Small intestine (tissue), 7 donors: Measurements from ENCODE around the gene AUTS2. TPM values are rescaled to one million over a fixed set of nuclear protein-coding genes. Genes with fewer than 3 reads are reported as not detected.

ENCODE experiments used
- DNase-seq, 2 donors: peaks; one replicate each; pipeline versions ENCODE4 v3.0.0 to v3.0.0-alpha.2; 2013
- FAIRE-seq: peaks from 2 replicates; lab custom pipeline; 2012; peaks lifted over from hg19 to GRCh38; lab: Jason Lieb, UNC
- H3K27ac ChIP-seq, 3 donors: one replicate each; pipeline ENCODE4 v1.5.1; 2013; ENCODE audit warnings: low read length in 2 of 3, mild to moderate bottlenecking in 2 of 3, control low read depth in 1 of 3, inconsistent platforms in 1 of 3, low read depth in 1 of 3, moderate library complexity in 1 of 3
- H3K27me3 ChIP-seq, 3 donors: one replicate each; pipeline ENCODE4 v1.6.1; 2013; ENCODE audit warnings: low read length in 3 of 3, inconsistent platforms in 1 of 3; ENCODE audit not compliant: control insufficient read depth in 3 of 3, insufficient read depth in 3 of 3
- H3K36me3 ChIP-seq, 3 donors: one replicate each; pipeline ENCODE4 v1.6.1; 2013; ENCODE audit warnings: low read length in 3 of 3, inconsistent platforms in 1 of 3, low read depth in 1 of 3, mild to moderate bottlenecking in 1 of 3, moderate library complexity in 1 of 3; ENCODE audit not compliant: control insufficient read depth in 3 of 3, insufficient read depth in 2 of 3
- H3K4me1 ChIP-seq, 3 donors: one replicate each; pipeline ENCODE4 v1.6.1; 2013; ENCODE audit warnings: low read length in 2 of 3, inconsistent platforms in 1 of 3, low read depth in 1 of 3, mild to moderate bottlenecking in 1 of 3, moderate library complexity in 1 of 3; ENCODE audit not compliant: control insufficient read depth in 3 of 3, insufficient read depth in 2 of 3
- H3K4me3 ChIP-seq, 3 donors: one replicate each; pipeline ENCODE4 v1.5.1; 2013; ENCODE audit warnings: low read length in 3 of 3, control low read depth in 1 of 3, inconsistent platforms in 1 of 3, low read depth in 1 of 3, mild to moderate bottlenecking in 1 of 3, moderate library complexity in 1 of 3
- H3K9me3 ChIP-seq, 2 donors: one replicate each; pipeline ENCODE4 v1.6.1; 2013; ENCODE audit warnings: low read depth in 1 of 2, low read length in 1 of 2; ENCODE audit not compliant: control insufficient read depth in 2 of 2, insufficient read depth in 1 of 2
- WGBS, 3 donors: extraction: QIAGEN DNeasy Blood & Tissue Kit; methylation state at CpG; one replicate each; pipeline ENCODE4 v1.1.7; 2013; 5-methylcytosine and 5-hydroxymethylcytosine counted together
- polyA plus RNA-seq, 4 donors: library from polyadenylated mRNA; stranded (reverse) in 3 of 4; unstranded in 1 of 4; fragments of 200-250 nt in 3 of 4; fragments of 120-200 nt in 1 of 4; gene quantifications; one replicate each; pipeline versions ENCODE4 v1.2.1 to v1.2.3, GENCODE V29; 2013
- donor health status: healthy with polysubstance abuse.
- donor health status: control.
- donor health status: control.
- donor health status: Bipolar disorder and iron deficiency.
- donor health status: healthy.

AUTS2 gene
- polyA plus RNA-seq, 4 donors = 4.9 to 43.5 (median 13.6) TPM

- DNase-seq = no peak
- no peaks in the 10 kb centered on the region for H3K36me3 ChIP-seq
- peaks cover 0 to 2% (median 0%) of the 10 kb centered on the region in 3 donors for H3K27me3 ChIP-seq
- no peaks in the 10 kb centered on the region for H3K4me1 ChIP-seq
- H3K9me3 ChIP-seq = no peaks in the 10 kb centered on the region
- H3K27ac ChIP-seq = no peak overlapping the region
- no peak overlapping the region for H3K4me3 ChIP-seq
- 83 to 90% (median 88%) methylated on average over 3 of the region's 3 CpGs for WGBS, 3 donors
- no peak for FAIRE-seq
These were observed 14.7 kb downstream of the AUTS2 start for GRCh38 chr7:69612981-69613380.

DNA sequence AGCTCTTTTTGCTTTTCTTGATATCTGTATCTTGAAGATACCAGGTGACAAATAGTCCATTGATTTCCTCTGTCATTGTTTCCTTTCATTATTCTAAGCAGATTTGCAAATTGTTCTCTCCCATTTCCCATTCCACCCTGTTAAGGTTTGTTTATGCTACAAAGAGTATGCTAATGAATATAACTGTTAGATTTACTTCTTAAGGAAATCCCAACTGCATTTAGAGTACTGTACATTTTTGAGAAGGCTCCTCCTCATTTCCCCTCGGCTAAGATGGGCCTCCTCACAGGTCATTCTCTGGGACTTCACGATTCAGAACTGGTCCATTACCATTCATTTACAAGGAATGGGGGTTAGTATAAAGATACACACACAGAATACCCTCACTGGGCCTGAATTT is 15.6 kb downstream of the AUTS2 start:
- FAIRE-seq (no peak), DNase-seq (no peak)
- Histone ChIP-seq H3K9me3 (no peaks in the 10 kb centered on the region), H3K4me3 (no peak overlapping the region), H3K4me1 (no peaks in the 10 kb centered on the region), H3K27ac (no peak overlapping the region), H3K36me3 (no peaks in the 10 kb centered on the region), H3K27me3 (peaks cover 0 to 2% (median 0%) of the 10 kb centered on the region in 3 donors)
- 71 to 83% (median 82%) methylated on average over 2 of the region's 2 CpGs for WGBS, 3 donors

- FAIRE-seq = no peak
- 87 to 98% (median 93%) methylated on average over 2 of the region's 2 CpGs for WGBS, 3 donors
- no peak overlapping the region for H3K4me3 ChIP-seq
These were observed 17.4 kb downstream of the AUTS2 start for GRCh38 chr7:69615685-69616084.

GRCh38 chr7:69617364-69617763 is 19.1 kb downstream of the AUTS2 start:
- 43 to 71% (median 57%) methylated on average over 5 of the region's 5 CpGs for WGBS, 3 donors
- no peak overlapping the region for H3K27ac ChIP-seq
- no peaks in the 10 kb centered on the region for H3K36me3 ChIP-seq
- FAIRE-seq (no peak), DNase-seq (no peak)
- H3K4me1 ChIP-seq = no peaks in the 10 kb centered on the region
- peaks cover 0 to 2% (median 0%) of the 10 kb centered on the region in 3 donors for H3K27me3 ChIP-seq
- H3K9me3 ChIP-seq = no peaks in the 10 kb centered on the region
- H3K4me3 ChIP-seq = no peak overlapping the region

More at GRCh38 chr7:69615685-69616084, 17.4 kb downstream of the AUTS2 start:
- no peaks in the 10 kb centered on the region for H3K36me3 ChIP-seq
- H3K9me3 ChIP-seq = no peaks in the 10 kb centered on the region
- no peak overlapping the region for H3K27ac ChIP-seq
- H3K4me1 ChIP-seq = no peaks in the 10 kb centered on the region
- no peak for DNase-seq
- peaks cover 0 to 2% (median 0%) of the 10 kb centered on the region in 3 donors for H3K27me3 ChIP-seq

- no peak for DNase-seq
These were observed 20.8 kb downstream of the AUTS2 start for GRCh38 chr7:69619054-69619453.

GRCh38 chr7:69619635-69620034 is 21.4 kb downstream of the AUTS2 start:
- H3K9me3 ChIP-seq = no peaks in the 10 kb centered on the region
- WGBS, 3 donors = 74 to 85% (median 77%) methylated on average over 2 of the region's 2 CpGs
- no peak overlapping the region for H3K27ac ChIP-seq
- no peak for DNase-seq
- no peak overlapping the region for H3K4me3 ChIP-seq
- no peaks in the 10 kb centered on the region for H3K36me3 ChIP-seq
- FAIRE-seq = no peak
- H3K4me1 ChIP-seq = no peaks in the 10 kb centered on the region
- H3K27me3 ChIP-seq = peaks cover 0 to 2% (median 0%) of the 10 kb centered on the region in 3 donors

More at GRCh38 chr7:69619054-69619453, 20.8 kb downstream of the AUTS2 start:
- WGBS, 3 donors = 93 to 100% (median 100%) methylated on average over 1 of the region's 1 CpG
- no peak overlapping the region for H3K27ac ChIP-seq
- peaks cover 0 to 2% (median 0%) of the 10 kb centered on the region in 3 donors for H3K27me3 ChIP-seq
- H3K4me3 ChIP-seq = no peak overlapping the region
- H3K9me3 ChIP-seq = no peaks in the 10 kb centered on the region
- H3K36me3 ChIP-seq = no peaks in the 10 kb centered on the region
- no peak for FAIRE-seq
- no peaks in the 10 kb centered on the region for H3K4me1 ChIP-seq

DNA sequence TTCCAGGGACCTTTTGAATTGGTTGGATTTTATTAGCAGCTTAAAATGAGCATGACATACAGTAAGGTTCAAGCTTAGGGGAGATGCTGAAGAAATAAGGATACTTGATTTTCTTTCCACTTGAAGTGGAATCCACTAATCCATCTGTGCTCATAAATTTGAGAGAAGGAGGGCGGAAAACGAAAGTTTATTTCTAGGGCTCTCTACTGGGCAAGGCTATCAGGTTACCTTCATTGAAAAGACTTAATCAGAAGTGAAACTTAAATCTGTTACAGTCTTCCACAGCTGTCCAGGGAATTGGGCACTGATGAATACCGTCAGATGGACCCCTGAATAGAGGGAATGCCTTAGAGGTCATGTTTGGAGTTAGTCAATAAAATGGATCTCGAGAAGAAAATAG is 21.8 kb downstream of the AUTS2 start:
- Histone ChIP-seq H3K36me3 (no peaks in the 10 kb centered on the region), H3K27ac (no peak overlapping the region), H3K9me3 (no peaks in the 10 kb centered on the region), H3K4me3 (no peak overlapping the region), H3K27me3 (peaks cover 0 to 2% (median 0%) of the 10 kb centered on the region in 3 donors), H3K4me1 (no peaks in the 10 kb centered on the region)
- FAIRE-seq (no peak), DNase-seq (no peak)
- WGBS, 3 donors = 43 to 52% (median 50%) methylated on average over 4 of the region's 4 CpGs

GRCh38 chr7:69620650-69621049 is 22.4 kb downstream of the AUTS2 start:
- Histone ChIP-seq H3K36me3 (no peaks in the 10 kb centered on the region), H3K4me1 (no peaks in the 10 kb centered on the region), H3K4me3 (no peak overlapping the region), H3K9me3 (no peaks in the 10 kb centered on the region), H3K27ac (no peak overlapping the region), H3K27me3 (peaks cover 0 to 2% (median 0%) of the 10 kb centered on the region in 3 donors)
- FAIRE-seq = no peak
- WGBS, 3 donors = 88 to 91% (median 90%) methylated on average over 2 of the region's 2 CpGs
- DNase-seq = no peak
